Limb (tissue), 2 donors: Measurements from ENCODE around the gene MPPED1.

ENCODE experiments used
- DNase-seq, 2 donors: peaks; one replicate each; pipeline ENCODE4 v3.0.0-alpha.2; 2016; ENCODE audit errors: extremely low spot score in 2 of 2

MPPED1 gene

GRCh38 chr22:43537019-43537585 is 125.3 kb downstream of the MPPED1 start:
- DNase-seq: no peak

- DNase-seq: no peak
Observed at GRCh38 chr22:43539572-43540528, 128.0 kb downstream of the MPPED1 start.

- DNase-seq: no peak
Observed at GRCh38 chr22:43540529-43540923, 128.7 kb downstream of the MPPED1 start.

GRCh38 chr22:43541022-43541421 is 129.2 kb downstream of the MPPED1 start:
- no peak for DNase-seq

GRCh38 chr22:43541462-43542407 is 129.9 kb downstream of the MPPED1 start:
- no peak for DNase-seq

GRCh38 chr22:43542681-43543521 is 131.1 kb downstream of the MPPED1 start:
- no peak for DNase-seq

- no peak for DNase-seq
Observed at GRCh38 chr22:43543522-43544288, 131.9 kb downstream of the MPPED1 start.

GRCh38 chr22:43544289-43544673 is 132.5 kb downstream of the MPPED1 start:
- no peak for DNase-seq

- no peak for DNase-seq
Observed at GRCh38 chr22:43546186-43546585, 134.4 kb downstream of the MPPED1 start.

GRCh38 chr22:43550024-43550620 is 138.3 kb downstream of the MPPED1 start:
- no peak for DNase-seq

GRCh38 chr22:43550672-43551071 is 138.9 kb downstream of the MPPED1 start:
- DNase-seq: no peak

GRCh38 chr22:43553451-43554258 is 141.8 kb downstream of the MPPED1 start:
- DNase-seq: no peak

- DNase-seq: no peak
Observed at GRCh38 chr22:43554259-43554636, 142.4 kb downstream of the MPPED1 start.

- no peak for DNase-seq
Observed at GRCh38 chr22:43554694-43555365, 143.0 kb downstream of the MPPED1 start.

GRCh38 chr22:43555561-43556515 is 144.0 kb downstream of the MPPED1 start:
- DNase-seq: no peak
